Adipose tissue (tissue), 3 donors: Measurements from ENCODE around the gene KLHL34. TPM values are rescaled to one million over a fixed set of nuclear protein-coding genes. Genes with fewer than 3 reads are reported as not detected.

Experiments used
- H3K27ac ChIP-seq: one replicate; pipeline ENCODE4 v1.5.1; 2013; ENCODE audit warnings: low read depth, low read length
- WGBS, 3 donors: extraction: QIAGEN DNeasy Blood & Tissue Kit; methylation state at CpG; one replicate each; pipeline ENCODE4 v1.1.7; 2013; 5-methylcytosine and 5-hydroxymethylcytosine counted together
- polyA plus RNA-seq, 3 donors: library from polyadenylated mRNA; stranded (reverse); fragments of 200-250 nt; gene quantifications; one replicate each; pipeline ENCODE4 v1.2.3, GENCODE V29; 2013
- donor health status: healthy with polysubstance abuse.
- donor health status: Bipolar disorder and iron deficiency.
- donor health status: healthy.

The KLHL34 gene
- polyA plus RNA-seq, 3 donors = 0.02 to 0.11 TPM; not detected in 1

GRCh38 chrX:21657318-21658151 lies 595 bp downstream of the KLHL34 start:
- H3K27ac ChIP-seq = no peak overlapping the region
- 44 to 58% (median 45%) methylated on average over 43 to 57 of the region's 57 CpGs for WGBS, 3 donors

GRCh38 chrX:21656587-21657317 lies 1.4 kb downstream of the KLHL34 start:
- 50 to 70% (median 58%) methylated on average over 30 to 61 of the region's 61 CpGs for WGBS, 3 donors
- H3K27ac ChIP-seq = no peak overlapping the region

GRCh38 chrX:21655901-21656586 lies 2.1 kb downstream of the KLHL34 start:
- WGBS, 3 donors = 18 to 43% (median 20%) methylated on average over 46 to 76 of the region's 76 CpGs
- no peak overlapping the region for H3K27ac ChIP-seq

GRCh38 chrX:21645886-21646285 lies 12.2 kb downstream of the KLHL34 start:
- WGBS, 3 donors = 63 to 85% (median 75%) methylated on average over 3 of the region's 3 CpGs
- no peak overlapping the region for H3K27ac ChIP-seq

- no peak overlapping the region for H3K27ac ChIP-seq
Measured at GRCh38 chrX:21645431-21645830, 12.7 kb downstream of the KLHL34 start.

- H3K27ac ChIP-seq = no peak overlapping the region
- WGBS, 3 donors = 71 to 89% (median 73%) methylated on average over 3 of the region's 3 CpGs
Measured at GRCh38 chrX:21639775-21640174, 18.4 kb downstream of the KLHL34 start.

GRCh38 chrX:21638311-21638710 lies 19.8 kb downstream of the KLHL34 start:
- WGBS, 3 donors = 82 to 98% (median 96%) methylated on average over 2 of the region's 2 CpGs

GRCh38 chrX:21632027-21632426 lies 26.1 kb downstream of the KLHL34 start:
- no peak overlapping the region for H3K27ac ChIP-seq
- 50 to 67% (median 50%) methylated on average over 2 of the region's 2 CpGs for WGBS, 3 donors

More at GRCh38 chrX:21638311-21638710, 19.8 kb downstream of the KLHL34 start:
- H3K27ac ChIP-seq = no peak overlapping the region

- H3K27ac ChIP-seq = no peak overlapping the region
Measured at GRCh38 chrX:21623778-21624501, 34.2 kb downstream of the KLHL34 start.

- no peak overlapping the region for H3K27ac ChIP-seq
- 87 to 100% (median 95%) methylated on average over 2 of the region's 2 CpGs for WGBS, 3 donors
Measured at GRCh38 chrX:21620234-21620633, 37.9 kb downstream of the KLHL34 start.

- 50 to 86% (median 85%) methylated on average over 1 of the region's 1 CpG for WGBS, 3 donors
- no peak overlapping the region for H3K27ac ChIP-seq
Measured at GRCh38 chrX:21616386-21616785, 41.7 kb downstream of the KLHL34 start.

- 52 to 80% (median 76%) methylated on average over 5 of the region's 5 CpGs for WGBS, 3 donors
Measured at GRCh38 chrX:21612154-21612553, 46.0 kb downstream of the KLHL34 start.

GRCh38 chrX:21610168-21610567 lies 48.0 kb downstream of the KLHL34 start:
- 93 to 100% (median 93%) methylated on average over 1 of the region's 1 CpG for WGBS, 3 donors
- H3K27ac ChIP-seq = no peak overlapping the region

More at GRCh38 chrX:21612154-21612553, 46.0 kb downstream of the KLHL34 start:
- no peak overlapping the region for H3K27ac ChIP-seq

GRCh38 chrX:21606002-21606401 lies 52.1 kb downstream of the KLHL34 start:
- H3K27ac ChIP-seq = no peak overlapping the region

Other genes with a start within 250 kb of the KLHL34 start
- under 1 TPM in 2 of 3 donors, not detected in 1; 0.30 to 0.45 TPM for gene SMPX, start 99.8 kb upstream of the KLHL34 start, polyA plus RNA-seq
- gene MBTPS2, start 181.3 kb upstream of the KLHL34 start, polyA plus RNA-seq = 1 to 10 TPM; 4.2 to 7.2 (median 4.7) TPM
- gene YY2, start 197.7 kb upstream of the KLHL34 start, polyA plus RNA-seq = 1 to 10 TPM in 2 of 3 donors, under 1 TPM in 1; 0.47 to 1.3 (median 1.1) TPM